ENCODE results near the gene GABBR2. TPM values are rescaled to one million over a fixed set of nuclear protein-coding genes. Genes with fewer than 3 reads are reported as not detected.

GABBR2 gene
- total RNA-seq, 1 experiment from 2014 or later = 1.9 TPM

DNA sequence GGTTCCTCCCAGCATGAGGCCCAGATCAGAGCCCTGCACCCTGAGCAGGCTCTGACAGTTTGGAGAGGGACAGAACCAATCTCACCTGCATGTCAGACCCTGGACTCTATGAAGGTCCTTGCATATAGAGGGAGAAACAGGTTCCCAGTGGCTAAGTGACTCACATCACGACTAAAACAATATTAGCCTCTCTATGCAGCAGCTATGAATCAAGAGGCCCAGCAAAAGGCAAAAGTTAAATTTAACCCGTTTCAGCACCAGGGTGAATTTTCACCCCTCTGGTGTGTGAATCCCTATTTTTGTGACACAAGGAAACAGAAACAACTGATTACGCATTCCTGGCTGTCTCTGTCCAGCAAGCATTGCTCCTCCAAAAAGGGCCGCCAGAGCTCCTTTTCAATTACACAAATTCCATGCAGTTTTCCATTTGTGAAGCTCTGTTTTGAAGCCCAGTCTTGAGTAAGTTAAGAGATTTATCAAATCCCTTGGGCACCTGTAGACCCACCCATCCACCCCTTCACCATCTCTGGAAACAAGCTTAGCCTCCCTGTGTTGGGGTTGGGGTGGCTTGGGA lies 136.6 kb downstream of the GABBR2 start:
- DNase-seq (ENCODE audit: low read depth) = no peak

DNA sequence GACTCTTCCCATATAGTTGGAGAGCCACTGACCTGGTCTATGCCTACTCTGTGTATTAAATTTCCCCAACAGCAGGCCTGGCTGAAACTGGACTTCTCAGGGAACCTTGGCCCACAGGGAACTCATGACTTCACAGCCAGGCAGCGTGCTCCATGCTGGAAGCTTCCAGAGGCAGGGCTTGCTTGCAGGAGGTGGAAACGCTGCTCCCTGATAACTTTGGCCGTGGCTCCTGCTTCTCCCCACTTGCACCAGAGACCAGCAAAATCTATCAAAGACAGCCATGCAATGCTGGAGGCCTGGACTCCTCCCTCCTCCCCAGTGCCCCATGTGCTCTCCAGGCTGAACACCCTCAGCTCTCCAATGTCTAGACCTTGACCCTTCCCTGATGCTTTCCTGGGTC lies 137.1 kb downstream of the GABBR2 start:
- DNase-seq (ENCODE audit: low read depth) = no peak

DNA sequence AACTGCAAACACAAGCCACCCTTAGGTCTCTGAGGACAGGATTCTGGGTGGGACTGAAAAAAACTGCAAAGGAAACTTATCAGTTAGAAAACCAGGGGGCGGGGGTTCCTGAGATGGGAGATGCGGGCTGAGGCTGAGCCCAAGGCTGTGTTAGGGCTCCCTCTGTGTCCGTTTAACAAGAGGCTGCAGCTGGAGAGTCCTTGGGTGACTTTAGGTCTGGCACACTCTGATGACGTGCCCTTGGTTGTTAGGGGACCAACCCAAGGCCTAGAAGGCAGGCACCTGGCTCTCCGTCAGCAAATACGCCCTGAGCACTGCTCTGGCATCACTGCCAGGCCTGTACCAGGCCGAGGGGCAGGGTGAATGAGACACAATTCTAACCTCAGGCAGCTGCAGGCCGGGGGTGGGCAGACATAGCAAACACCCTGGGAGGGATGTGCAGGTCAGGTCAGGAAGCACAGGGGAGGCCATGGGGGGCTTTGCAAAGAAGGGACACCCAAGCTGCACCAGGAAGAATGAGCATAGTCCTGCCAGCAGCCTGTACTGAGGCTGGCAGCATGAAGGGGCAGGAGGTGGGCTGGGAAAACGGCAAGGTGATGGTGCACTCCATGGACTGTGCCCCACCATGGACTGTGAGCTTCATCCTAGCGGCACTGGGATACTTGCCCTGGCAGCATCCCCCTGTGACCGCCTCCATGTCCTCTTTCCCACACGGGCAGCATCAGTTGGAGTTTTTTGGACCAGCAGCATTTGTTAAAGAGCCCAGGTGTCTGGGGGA lies 137.9 kb downstream of the GABBR2 start:
- DNase-seq (ENCODE audit: low read depth) = no peak

DNA sequence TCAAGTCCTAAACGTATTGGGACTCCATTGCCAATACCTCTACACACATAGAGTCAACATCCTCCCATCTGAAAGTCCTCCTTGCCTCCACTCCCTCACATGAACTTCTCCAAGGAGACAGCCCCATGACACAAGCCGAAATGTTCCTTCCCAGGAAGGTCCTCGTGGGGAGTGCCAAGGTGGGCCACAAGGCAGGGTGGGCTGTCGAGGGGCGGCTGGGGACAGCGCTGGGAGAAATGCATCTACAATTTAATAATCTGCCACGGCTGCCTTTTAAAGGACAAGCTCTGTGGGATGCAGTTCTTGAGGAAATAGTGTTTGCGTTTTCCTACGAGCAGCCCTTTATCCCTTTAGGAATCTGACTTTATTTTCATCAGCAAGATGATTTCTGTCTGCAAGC lies 138.7 kb downstream of the GABBR2 start:
- DNase-seq (ENCODE audit: low read depth) = no peak

DNA sequence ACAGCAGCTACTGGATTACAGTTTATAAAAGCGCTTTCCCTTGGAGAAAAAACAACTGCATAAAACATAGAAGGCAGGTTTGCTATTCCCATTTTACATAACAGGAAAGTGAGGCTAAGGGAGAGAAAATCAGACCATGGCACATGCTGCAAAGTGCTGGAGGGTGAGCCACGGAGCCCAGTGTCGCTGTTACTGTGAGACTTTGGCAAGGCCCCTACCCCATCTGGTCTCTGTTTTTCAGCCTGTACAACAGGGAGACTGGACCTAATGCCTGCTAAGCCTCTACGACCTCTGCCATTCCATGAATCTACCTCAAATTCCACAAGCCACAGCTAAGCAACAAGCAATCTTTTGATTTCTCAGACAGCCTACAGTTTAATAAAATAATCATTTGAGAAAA lies 139.2 kb downstream of the GABBR2 start:
- DNase-seq (ENCODE audit: low read depth) = no peak

DNA sequence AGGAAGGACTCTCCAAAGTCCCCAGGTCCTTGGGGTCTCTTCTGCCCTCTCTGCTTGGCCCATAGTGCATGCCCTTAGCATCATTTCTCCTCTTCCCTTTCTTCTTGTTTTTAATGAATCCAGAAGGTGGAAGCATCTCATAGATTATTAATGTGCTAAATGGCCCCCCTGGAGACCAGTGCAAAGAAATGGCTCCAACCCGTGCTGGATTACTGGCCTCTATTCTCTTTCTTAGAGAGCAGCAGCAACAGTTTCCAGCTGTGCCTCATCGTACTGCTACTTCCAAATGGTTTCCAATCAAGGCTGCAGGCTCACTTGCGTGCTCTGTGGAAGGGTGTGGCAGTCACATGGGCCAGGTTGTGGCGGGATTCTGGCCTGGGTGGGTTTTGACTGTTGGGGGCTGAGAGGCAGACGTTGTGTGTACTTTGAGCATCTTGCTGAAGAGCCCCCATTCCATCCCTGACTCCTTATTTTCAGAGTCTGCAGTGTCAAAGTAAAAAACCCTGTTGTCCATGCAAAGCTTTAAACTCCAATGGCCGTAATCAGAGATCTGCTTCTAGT lies 139.7 kb downstream of the GABBR2 start:
- no peak for DNase-seq (ENCODE audit: low read depth)

DNA sequence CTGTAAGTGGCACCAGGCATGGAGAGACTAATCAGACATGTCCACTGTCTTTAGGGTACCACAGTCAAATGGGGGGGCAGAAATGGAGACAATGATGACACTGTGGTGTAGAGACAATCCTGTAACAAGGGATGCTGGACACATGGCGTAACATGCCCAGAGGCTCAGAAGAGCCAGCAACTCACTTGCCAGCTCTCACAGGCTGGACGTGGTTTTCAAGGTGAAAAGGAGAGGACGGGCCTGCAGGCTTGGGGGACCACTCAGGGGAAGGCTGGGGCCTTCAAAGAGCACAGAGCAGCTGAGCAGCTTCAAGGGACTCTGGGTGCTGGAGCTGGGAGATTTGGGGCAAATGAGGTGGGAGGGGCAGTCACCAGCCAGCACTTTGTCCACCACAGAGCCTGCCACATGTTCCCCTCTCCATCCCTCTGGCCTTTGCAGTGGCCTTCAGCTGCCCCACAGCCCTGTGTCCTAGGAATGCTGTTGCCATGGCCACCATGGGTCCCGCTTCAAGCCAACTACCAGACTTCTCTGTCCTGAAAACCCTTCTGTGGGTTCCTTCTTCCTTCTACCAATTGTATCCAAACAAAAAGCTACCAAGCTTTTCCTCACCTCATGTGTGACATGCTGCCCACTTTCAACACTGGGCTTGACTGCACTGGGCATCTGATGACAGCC lies 140.4 kb downstream of the GABBR2 start:
- DNase-seq (ENCODE audit: low read depth) = no peak

DNA sequence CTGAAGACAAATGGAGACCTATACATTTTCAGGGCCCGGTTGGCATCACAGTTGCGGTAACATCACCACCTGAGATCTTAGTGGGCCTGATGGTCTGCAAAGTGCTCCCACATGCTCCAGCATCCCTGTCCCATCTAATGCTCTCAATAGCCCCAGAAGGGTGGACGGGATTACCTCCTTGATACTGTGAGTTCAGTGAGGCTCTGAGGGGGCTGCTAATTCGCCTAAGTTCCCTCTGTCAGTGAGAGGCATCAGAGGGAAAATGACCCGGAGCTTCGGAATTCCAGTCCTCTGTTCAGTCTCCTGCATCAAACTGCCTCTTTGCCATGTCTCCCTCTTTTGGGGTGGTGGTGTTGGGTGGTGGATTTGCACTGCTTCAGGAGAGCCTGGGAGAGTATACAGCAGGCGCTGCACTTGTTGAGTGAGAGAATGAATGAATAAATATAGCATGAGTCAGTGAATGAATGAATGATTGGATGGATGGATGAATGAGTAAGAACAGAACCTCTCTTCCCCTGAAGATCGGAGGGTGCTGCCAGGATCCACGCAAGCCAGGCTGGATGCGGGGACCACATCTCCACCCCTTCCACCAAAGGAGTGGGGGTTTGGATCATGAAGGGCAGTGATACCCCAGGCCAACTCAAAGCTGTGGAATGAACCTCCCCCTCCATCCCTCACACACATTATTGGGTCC lies 141.0 kb downstream of the GABBR2 start:
- no peak for DNase-seq (ENCODE audit: low read depth)

DNA sequence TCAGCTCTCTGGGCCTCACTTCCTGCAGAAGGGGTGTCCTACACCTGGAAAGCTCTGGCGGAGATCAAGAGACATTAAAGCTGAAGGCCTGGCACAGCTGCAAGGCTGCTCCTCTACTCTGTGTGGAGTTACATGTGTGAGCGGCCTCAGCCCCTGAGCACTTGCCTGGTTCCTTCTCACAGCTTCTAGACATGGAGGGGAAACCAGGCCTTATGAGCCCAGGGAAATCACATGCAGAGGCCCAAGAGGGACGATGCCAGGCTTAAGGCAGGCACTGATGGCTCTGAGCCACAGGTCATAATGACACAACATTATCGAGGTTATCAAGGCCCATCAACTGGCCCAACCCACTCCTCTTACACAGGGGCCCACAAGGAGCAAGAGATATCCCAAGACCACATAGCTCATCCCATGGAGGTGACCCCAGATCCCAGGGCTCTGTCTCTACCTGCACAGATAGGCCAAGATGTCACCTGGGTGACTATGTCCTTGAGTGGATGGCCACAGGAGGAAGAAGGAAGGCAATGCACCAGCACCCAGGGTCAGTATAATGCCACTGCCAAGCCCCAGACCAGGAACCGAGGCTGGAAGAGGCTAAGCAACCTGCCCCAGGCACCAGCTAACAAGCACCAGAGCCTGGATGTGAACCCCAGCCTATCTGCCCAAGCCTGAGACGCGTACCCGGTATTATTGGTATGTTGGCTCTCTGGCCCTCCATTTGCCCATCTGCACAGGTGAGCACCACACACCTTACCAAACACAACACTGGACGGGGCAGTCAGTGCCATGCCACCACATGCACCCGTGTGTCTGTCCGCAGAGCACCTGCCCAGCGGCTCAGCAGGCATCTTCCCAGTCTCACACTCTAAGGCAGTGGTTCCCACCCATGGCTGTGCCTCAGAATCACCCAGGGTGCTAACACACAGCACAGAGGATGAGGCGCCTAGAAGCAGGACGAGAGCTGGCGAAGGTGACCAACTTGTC lies 143.3 kb downstream of the GABBR2 start:
- DNase-seq (ENCODE audit: low read depth) = no peak

DNA sequence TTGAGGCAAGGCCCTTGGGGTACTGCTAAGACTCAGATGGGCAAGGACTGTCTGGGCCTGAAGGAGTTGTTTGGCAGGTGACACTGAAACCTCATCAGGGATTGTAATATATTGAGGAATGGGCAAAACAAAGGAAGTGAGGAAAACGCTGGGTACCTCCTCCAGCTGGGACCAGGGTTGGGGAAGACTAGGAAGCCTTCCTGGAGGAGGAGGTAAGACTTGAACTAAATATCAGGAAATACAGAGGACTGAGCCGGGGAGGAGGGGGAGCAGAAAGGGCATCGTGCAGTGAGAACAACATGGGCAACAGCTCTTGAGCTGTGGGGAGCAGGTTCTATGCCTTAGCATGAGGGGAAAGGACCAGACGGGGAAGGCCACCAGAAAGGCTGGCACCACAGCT lies 144.0 kb downstream of the GABBR2 start:
- no peak for DNase-seq (ENCODE audit: low read depth)

DNA sequence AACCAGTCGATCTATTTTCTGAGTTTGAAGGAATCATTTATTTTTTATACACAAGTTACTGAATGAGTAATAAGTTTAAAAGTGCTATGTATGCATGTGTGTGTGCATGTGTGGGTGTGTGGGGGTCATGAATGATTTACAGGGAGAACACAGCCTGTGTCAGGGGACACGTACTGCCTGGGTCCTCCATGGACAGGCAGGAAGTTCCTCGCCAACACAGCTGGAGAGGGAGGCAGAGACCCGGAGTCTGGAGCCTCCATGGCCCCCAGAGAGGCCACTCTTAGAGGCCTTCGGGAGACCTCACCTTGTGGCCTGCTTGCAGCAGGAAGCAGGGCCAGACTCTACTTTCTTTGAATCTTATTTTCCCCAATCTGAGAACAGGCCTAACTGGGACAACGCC lies 144.7 kb downstream of the GABBR2 start:
- DNase-seq (ENCODE audit: low read depth) = no peak

DNA sequence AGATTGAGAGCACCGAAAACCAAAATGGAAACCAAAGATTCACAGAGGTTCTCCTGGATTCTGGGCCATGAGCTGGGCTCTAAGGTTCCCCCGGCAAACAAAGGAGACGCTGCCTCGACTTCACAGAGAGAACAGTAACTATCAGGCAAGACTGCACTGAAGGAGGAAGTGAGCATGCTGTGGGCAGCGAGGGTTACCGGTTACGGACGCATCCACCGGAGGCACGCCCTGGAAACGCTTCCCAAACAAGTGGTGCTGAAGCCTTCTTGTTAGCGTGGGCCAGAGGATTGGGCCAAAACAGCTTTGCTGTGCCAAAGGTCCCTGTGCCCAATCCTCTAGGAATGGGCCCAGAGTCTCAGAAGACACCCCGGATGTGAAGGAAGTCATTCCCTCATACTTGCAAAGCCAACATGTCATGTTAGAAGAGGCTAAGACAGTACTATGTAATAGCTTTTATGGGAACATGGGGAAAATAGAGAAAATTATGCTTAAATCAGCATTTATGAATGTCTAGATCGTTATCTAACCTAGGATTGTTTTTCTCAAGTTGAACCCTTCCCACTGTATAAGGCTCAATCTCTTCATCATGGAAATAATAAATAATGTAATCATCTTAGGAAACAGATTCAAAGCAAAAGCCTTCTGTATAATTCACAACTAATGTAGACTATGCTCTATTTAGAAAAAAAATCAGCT lies 145.4 kb downstream of the GABBR2 start:
- no peak for DNase-seq (ENCODE audit: low read depth)

DNA sequence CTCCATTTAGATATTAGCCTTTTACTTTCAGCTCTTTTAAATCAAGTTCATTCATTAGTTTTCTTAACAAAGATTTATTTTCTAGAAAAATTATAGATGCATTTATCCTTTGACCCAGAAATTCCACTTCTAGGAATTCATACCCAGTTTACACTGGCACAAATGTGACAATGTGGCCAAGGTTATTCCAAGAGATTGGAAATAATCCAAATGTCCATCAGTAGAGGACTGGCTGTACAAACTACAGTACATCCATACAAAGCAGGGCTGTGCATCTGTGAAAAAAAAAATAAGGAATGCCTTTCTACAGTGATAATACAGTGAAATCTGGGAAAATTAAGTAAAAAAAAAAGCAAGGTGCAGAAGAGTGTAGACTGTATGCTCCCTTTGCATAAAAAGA lies 149.2 kb downstream of the GABBR2 start:
- DNase-seq (ENCODE audit: low read depth) = no peak

DNA sequence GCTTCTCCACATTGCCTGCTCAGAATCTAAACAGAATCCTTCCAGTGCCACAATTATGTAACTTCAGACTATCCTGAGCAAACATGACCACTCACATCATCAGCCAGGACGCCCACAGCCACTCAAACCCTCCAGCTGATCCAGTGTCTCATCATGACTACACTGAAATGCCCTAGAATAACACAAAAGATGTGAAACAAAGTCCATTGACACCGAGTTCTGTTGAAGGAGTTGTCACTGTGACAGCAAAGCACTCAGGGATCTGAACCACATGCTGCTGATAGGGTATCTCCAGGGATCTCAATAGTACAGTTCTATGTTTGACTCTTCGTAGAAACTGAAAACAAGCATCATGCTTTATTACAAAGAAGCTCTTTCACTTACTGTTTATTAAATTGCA lies 150.2 kb downstream of the GABBR2 start:
- peak; percentile 35 for DNase-seq (ENCODE audit: low read depth)

DNA sequence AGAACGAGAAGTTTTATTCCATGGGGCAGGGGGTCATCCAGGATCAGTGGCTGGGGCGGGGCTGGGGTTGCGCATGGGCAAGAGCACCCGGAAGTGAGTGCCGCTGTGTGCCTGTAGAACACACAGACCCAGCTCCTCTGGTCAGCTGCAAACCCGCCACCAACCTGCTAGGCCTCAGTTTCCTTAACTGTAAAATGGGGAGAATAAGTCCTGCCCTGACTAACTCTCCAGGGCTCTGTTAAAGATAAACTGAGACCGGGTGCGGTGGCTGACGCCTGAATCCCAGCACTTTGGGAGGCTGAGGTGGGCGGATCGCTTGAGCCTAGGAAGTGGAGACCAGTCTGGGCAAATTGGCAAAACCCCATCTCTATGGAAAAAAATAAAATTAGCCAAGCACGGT lies 152.2 kb downstream of the GABBR2 start:
- DNase-seq (ENCODE audit: low read depth) = no peak

DNA sequence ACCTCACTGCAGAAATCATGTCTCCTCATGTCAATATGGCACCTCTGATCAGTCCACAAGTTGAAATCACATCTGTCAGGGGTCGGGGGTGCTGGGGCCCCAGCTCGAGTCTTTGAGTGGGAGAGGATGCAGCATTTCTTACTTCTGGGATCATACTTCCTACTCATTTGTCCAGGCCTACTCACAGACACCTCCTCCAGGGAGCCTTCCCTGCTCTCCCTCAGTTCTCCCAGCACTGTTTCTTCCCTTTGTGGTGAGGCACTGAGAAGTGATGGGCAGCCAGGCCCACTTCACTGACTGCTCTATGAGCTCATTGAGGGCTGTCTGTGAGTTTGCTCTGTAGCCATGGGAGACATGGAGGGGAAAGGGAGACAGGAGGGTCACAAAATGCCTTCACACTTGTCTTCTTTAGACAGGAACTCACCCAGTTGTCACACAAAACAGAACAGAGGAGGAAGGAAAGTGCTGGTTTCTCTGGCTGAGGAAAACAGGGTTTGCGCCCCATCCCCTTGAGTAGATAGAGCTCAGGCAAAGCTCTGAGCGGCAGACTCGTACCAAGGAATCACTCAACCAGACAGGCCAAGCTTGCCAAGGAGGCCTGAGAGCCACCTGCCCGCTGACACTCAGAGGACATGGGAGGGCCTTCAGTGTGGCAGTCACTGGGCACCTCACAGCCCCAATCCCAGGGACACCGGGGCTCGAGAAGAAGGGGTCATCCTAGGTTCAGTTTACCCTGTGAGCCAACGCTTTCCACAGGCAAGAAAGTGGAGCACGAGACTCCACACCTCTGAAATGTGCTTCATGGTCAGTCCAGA lies 152.9 kb downstream of the GABBR2 start:
- no peak for DNase-seq (ENCODE audit: low read depth)

DNA sequence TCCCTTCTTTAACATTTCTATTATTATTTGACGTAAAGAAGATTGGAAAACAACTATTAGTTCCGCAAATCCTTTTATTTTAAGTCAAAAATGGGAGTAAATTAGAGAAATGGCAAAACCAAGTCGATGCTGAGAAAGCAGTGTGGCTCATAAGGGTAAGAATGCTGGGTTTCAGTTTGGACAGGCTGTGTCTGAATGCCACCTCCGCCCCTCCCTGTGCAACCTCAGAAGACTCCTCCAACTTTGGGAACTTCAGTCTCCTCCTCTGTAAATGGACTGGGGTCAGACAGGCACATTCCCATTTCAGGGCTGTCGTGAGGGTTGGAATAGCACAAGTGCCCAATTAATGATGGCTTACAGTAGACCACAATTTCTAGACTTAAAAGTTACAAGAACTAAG lies 154.0 kb downstream of the GABBR2 start:
- DNase-seq (ENCODE audit: low read depth) = no peak

DNA sequence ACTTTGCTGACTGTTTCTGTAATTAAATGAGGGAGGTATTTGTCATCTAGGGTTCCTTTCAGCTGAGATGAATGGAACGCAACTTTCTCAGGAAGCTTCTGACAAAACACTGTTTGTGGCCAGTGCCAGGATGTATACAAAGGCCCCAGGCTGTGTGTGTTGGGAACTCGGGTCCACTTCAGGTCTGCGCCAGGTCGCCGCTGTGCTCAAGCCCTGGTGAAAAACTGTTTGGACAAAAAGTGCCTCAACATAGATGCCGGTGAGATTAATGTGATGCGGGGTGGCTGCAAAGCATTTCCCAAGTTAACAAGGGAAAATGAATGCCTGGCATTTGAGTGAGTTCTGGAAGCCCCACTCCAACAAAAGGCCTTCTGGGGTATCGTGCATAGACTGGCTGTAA lies 156.4 kb downstream of the GABBR2 start:
- peak; percentile 27 for DNase-seq (ENCODE audit: low read depth)
